GM19099 (cell line): Measurements from ENCODE around the gene QSOX2.

ENCODE experiments used
- POLR2A ChIP-seq: IDR thresholded peaks from 3 replicates; pipeline ENCODE4 v1.6.1; 2011; ENCODE audit warnings: low read depth; ENCODE audit not compliant: insufficient read length; ENCODE audit errors: extremely low read depth

QSOX2 gene

DNA sequence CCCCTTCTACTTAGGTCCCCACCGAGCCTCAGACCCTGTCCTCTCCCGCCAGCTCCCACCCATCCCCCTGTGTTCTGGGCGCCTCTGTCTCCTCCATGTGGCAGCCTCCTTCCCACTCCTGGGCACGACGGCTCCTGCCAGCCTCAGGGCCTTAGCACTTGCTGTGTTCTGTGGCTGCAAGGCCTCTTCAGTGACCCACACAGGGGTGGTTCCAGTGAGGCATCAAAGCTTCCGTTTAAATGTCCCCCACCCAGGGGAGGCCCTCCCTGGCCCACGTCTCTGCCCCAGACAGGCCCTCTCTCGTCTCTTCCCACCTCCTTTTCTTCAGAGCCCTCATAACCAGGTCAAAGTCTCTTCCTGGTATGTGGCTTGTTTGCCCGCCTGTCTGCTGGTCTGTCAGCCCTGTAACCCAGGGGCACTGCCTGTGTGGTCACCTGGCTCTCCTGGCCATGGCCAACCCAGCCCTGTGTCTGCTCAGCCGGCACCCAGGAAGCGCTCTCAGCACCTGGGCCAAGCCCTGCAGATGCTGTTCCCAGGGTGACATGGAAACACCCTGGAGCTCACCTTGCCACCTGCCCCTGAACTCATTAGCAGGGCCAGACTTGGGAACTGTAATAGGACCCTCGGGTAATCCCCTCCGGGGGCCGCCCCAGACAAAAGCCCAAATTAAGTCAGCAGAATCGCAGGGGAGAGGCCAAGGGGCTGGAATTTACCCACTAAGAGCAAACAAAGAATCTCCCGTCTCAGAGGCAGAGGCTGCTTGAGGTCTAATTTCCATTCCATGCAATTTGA lies 74.4 kb downstream of the QSOX2 start:
- TF ChIP-seq POLR2A, result no peak

DNA sequence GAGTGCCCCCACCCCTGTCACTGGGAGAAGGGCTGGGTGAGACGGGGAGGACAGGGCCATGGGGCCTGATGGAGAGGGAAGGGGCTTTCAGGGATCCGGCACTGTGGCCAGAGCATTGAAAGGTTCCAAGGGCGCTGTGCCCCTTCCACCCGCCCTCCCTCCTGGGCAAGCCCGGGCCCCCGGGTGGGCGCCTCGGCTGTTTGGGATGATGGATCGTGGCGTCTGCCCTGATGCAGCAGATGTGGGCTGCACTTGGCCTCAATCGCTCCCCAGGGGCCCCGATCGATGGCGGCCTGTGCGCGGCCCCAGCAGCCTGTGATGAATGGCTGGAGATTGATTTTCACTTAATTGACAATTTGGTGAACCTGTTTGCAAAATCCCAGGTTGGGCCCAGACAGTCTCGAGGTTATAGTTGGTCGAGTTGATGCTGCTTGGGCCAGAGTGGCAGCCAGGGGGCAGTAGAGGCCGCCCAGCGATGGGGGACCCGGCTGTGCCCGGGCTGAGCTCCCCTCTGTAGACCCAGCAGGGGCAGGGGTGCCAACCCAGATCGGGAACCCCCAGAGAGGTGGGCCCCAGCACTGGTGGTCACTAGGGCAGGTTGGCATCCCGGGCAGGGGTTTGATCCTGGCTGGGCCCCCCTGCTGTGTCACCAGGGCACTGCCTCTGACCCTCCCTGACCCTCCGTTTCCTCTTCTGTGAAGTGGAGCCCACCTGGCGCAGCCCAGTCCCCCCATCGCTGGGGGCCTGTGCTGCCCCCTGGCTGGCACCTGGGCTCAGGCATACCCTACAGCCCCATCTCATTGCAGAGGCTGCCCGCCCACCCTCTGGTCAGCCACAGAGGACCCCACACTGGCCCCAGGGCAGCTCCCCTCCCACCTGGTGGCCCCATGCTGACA lies 75.4 kb downstream of the QSOX2 start:
- no peak for TF ChIP-seq POLR2A

DNA sequence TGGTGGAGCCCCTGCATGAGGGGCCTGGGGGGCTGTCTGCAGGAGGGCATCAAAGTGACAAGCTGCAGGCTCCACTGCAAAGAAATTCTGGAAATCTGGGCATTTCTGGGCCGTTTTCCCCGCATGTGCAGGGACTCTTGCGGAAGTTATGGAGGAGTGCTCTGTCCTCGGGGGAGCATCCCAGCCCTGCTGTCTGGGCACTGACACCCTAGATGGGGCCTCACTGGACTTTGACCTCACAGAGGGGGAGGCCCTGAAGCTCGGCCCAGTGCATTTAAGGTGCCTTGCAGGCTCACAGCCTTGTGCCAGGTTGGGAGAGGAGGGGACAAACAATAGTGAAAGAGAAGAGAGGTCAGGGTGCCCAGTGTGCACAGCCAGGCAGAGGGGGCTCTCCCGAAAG lies 76.1 kb downstream of the QSOX2 start:
- TF ChIP-seq POLR2A, result no peak

DNA sequence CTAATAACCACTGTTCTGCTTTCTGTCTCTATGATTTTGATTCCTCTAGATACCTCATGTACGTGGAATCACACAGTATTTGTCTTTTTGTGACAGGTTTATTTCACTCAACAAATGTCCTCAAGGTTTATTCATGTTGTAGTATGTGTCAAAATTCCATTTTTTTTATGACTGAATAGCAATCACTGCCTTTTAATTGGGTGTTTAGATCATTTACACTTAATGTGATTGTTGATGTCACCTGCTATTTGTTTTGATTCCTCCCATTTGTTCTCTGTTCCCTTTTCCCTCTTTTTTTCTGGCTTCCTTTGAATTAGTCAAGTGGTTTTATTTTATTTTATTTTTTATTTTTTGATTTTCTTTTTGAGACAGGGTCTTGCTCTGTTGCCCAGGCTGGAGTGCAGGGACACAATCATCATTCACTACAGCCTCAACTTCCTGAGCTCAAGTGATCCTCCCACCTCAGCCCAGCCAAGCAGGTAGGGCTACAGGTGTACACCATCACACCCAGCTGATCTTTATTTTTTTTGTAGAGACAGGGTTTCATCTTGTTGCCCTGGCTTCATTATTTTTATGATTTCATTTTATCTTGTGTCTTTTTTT lies 82.3 kb downstream of the QSOX2 start:
- no peak for TF ChIP-seq POLR2A

DNA sequence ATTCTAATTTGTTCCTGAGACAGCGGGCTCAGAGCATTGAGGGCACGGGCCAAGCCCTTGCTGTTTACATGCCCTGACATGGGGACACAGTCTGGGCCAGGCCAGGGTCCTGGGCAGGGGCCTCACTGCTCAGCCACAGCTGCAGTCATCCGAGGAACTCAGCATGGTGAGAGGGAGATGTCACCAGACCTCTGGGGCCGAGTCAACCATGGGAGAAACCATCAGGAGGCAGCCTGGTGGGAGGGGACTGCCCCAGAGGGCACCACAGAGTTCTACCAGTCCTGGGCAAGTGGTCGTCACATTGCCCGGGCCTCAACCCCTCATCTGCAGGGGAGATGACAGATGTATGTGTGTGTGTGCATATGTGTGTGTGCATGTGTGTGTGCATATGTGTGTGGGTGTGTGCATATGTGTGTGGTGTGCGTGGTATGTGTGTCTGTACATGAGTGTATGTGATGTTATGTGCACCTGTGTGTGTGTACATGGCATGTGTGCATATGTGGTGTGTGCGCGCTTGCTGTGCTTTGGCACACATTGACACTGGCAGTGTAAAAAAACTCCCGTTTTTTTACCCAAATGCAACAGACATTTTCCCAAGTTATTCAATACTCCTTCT lies 84.5 kb downstream of the QSOX2 start:
- no peak for TF ChIP-seq POLR2A

DNA sequence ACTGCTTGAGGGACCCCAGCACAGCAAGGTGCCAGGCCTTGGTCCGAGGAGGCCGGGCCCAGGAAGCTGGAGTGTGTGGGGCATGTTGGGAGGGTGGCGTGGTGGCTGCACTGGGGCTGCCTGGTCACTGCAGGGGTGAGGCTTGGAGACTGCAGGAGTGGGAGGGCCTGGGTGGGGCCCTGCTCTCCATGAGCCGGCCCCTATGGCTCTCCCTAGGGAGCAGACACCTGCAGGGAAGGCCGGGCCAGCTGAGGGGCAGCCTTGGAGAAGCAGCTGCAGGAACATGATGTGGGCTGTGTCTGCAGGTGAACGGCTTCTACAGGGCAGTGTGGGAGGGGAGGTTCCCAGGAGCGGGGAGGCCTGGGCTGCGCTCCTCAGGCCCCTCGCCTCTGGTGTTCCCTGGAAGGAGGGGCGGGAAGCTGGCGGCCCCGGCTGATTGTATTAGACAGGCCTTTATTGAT lies 85.2 kb downstream of the QSOX2 start:
- no peak for TF ChIP-seq POLR2A

DNA sequence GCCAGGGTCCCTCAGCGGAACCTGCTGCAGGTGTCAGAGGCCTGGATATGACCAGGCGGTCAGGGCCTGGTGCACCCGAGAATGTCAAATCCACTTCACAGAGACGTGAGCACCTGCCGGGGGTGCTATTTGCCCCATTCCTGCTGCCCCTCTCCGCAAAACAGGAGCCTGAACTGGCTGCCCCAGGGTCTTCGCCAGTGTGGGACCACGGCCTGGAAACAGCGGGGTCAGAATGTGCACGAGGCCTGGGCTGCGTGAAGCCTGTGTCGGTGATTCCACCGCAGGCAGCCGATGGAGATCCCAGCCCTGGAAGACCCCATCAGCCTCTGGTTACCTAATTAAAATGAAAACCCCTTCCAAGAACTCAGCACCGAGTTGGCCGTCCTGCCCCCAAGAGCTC lies 85.8 kb downstream of the QSOX2 start:
- no peak for TF ChIP-seq POLR2A

DNA sequence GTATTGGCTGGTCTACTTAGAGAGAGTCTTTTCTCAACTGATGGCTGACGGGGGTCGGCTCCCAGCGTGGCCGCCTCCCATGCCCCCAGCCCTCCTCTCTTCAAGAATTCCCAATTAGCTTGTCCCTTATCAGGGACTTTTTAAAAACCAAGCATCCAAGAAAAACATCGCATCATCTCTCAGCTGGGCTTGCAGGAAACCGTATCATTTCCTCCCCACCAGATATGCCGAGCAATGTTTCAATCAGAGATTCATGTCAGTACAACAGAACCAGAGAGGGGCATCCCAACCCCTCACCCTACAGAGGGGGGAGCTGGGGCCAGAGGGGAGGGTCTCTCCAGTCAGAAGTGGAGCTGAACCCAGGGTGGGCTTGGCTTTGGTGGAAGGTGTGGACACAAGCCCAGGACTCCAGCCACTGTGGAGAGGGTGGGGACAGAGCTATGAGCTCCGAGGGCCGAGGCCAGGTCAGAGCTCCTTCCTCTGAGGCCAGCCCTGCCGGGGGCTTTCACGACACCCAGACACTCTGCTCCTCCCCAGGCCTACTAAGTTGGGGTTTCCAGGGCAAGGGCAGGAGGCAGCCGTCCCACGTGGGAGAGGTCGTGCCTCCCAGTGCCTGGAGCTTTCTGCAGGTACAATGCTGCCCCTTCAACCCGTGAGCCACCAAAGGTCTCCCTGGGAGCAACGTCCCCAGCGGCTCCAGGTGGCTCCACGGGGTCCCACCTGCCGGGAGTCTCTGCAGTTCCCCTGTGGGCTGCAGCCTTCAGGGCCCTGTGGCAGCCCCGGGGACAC lies 87.9 kb downstream of the QSOX2 start:
- TF ChIP-seq POLR2A, result no peak
